Measurements from ENCODE around the gene ENPP3. TPM values are rescaled to one million over a fixed set of nuclear protein-coding genes. Genes with fewer than 3 reads are reported as not detected.
A peak's percentile ranks its signal among the peaks of the same experiment; 100 is the strongest.

The ENPP3 gene
- total RNA-seq, 1 experiment from 2014 or later, result not detected

GRCh38 chr6:131787766-131788712 lies 150.9 kb downstream of the ENPP3 start:
- H3K4me3 Mint-ChIP-seq, result no peak overlapping the region
- POLR2A ChIA-PET, result interaction anchor here (1.0 kb wide), 1 partner anchor 122 kb away, joined by 3 read pairs; no protein-coding TSS in a partner anchor
- no peaks in the 10 kb centered on the region for H3K36me3 Mint-ChIP-seq
- no peak for DNase-seq (ENCODE audit: low spot score)
- CTCF ChIA-PET, result interaction anchor here (0.6 to 1.9 kb wide), 7 partner anchors 11 to 504 kb away, joined by 3 to 22 read pairs (median 4); partner anchors contain the start of gene MED23
- no peaks in the 10 kb centered on the region for H3K9me3 Mint-ChIP-seq
- ATAC-seq, result peak; percentile 71
- no peak overlapping the region for H3K27ac Mint-ChIP-seq
- peaks cover 11% of the 10 kb centered on the region for H3K27me3 Mint-ChIP-seq (ENCODE audit: low read depth)
- TF ChIP-seq CREB1 (CRISPR knock-in tag; IDR thresholded peaks at IDR 0.05) (no peak), FOXP4 (CRISPR knock-in tag; IDR thresholded peaks at IDR 0.05) (no peak), PRDM15 (CRISPR knock-in tag; IDR thresholded peaks at IDR 0.05) (no peak)
- H3K4me1 Mint-ChIP-seq, result peaks cover 10% of the 10 kb centered on the region

GRCh38 chr6:131789219-131789618 lies 152.1 kb downstream of the ENPP3 start:
- Mint-ChIP-seq H3K9me3 (no peaks in the 10 kb centered on the region), H3K4me3 (no peak overlapping the region), H3K36me3 (no peaks in the 10 kb centered on the region), H3K4me1 (peaks cover 10% of the 10 kb centered on the region), H3K27ac (no peak overlapping the region), H3K27me3 (ENCODE audit: low read depth) (peaks cover 6% of the 10 kb centered on the region; the same call in 1 of the 2 replicates)
- ChIA-PET CTCF (interaction anchor here (1.9 kb wide), 1 partner anchor 94 kb away, joined by 22 read pairs; no protein-coding TSS in a partner anchor), POLR2A (no interaction called here)
- ATAC-seq (no peak), DNase-seq (ENCODE audit: low spot score) (no peak)
- TF ChIP-seq SP1 (CRISPR knock-in tag; conservative IDR thresholded peaks at IDR 0.05) (no peak), TP53 (CRISPR knock-in tag; IDR thresholded peaks at IDR 0.05) (no peak), CTCF (IDR thresholded peaks at IDR 0.05) (no peak), STAT6 (CRISPR knock-in tag; conservative IDR thresholded peaks at IDR 0.05; ENCODE audit: low read depth) (no peak), ZBTB21 (CRISPR knock-in tag; IDR thresholded peaks at IDR 0.05; ENCODE audit: borderline replicate concordance) (no peak), ZNF423 (CRISPR knock-in tag; IDR thresholded peaks at IDR 0.05) (no peak), TCF7 (CRISPR knock-in tag; IDR thresholded peaks at IDR 0.05; ENCODE audit: low read depth) (no peak), PRRX2 (CRISPR knock-in tag; IDR thresholded peaks at IDR 0.05) (no peak), ZSCAN18 (CRISPR knock-in tag; IDR thresholded peaks at IDR 0.05) (no peak), FOXK1 (CRISPR knock-in tag; IDR thresholded peaks at IDR 0.05) (no peak), AFF4 (CRISPR knock-in tag; IDR thresholded peaks at IDR 0.05; ENCODE audit: borderline replicate concordance) (no peak), OVOL2 (CRISPR knock-in tag; IDR thresholded peaks at IDR 0.05; ENCODE audit: borderline replicate concordance) (no peak), CDX4 (CRISPR knock-in tag; IDR thresholded peaks at IDR 0.05; ENCODE audit: borderline replicate concordance) (no peak)

All from WTC11 (cell line).